Measurements from ENCODE around the gene TNIK. TPM values are rescaled to one million over a fixed set of nuclear protein-coding genes. Genes with fewer than 3 reads are reported as not detected.

The TNIK gene
- total RNA-seq, 1 experiment from 2014 or later, result 14.8 TPM

GRCh38 chr3:171402281-171402680, 57.9 kb downstream of the TNIK start:
- peaks cover 3% of the 10 kb centered on the region; the same call in 1 of the 2 replicates for H3K4me1 ChIP-seq
- DNase-seq, result no peak
- H3K9me3 ChIP-seq (replicated peaks), result peaks cover 3% of the 10 kb centered on the region; the same call in 1 of the 2 replicates
- no peaks in the 10 kb centered on the region for H3K27me3 ChIP-seq
- no peak overlapping the region for H3K27ac ChIP-seq
- no peaks in the 10 kb centered on the region for H3K36me3 ChIP-seq
- H3K4me3 ChIP-seq, result no peak overlapping the region

- Histone ChIP-seq H3K27ac (no peak overlapping the region), H3K4me3 (no peak overlapping the region), H3K9me3 (replicated peaks) (peaks cover 3% of the 10 kb centered on the region; the same call in 1 of the 2 replicates), H3K36me3 (no peaks in the 10 kb centered on the region), H3K27me3 (no peaks in the 10 kb centered on the region), H3K4me1 (peaks cover 3% of the 10 kb centered on the region; the same call in 1 of the 2 replicates)
- no peak for DNase-seq
Measured at GRCh38 chr3:171401432-171401831, 58.8 kb downstream of the TNIK start.

GRCh38 chr3:171399842-171400241, 60.4 kb downstream of the TNIK start:
- no peaks in the 10 kb centered on the region for H3K36me3 ChIP-seq
- DNase-seq, result no peak
- H3K27ac ChIP-seq, result no peak overlapping the region
- no peaks in the 10 kb centered on the region for H3K27me3 ChIP-seq
- H3K4me3 ChIP-seq, result no peak overlapping the region
- H3K9me3 ChIP-seq (replicated peaks), result peaks cover 3% of the 10 kb centered on the region; the same call in 1 of the 2 replicates
- H3K4me1 ChIP-seq, result peaks cover 7% of the 10 kb centered on the region; the same call in 1 of the 2 replicates

GRCh38 chr3:171398343-171398742, 61.9 kb downstream of the TNIK start:
- DNase-seq, result no peak
- no peak overlapping the region for H3K27ac ChIP-seq
- no peaks in the 10 kb centered on the region for H3K9me3 ChIP-seq (replicated peaks)
- H3K36me3 ChIP-seq, result no peaks in the 10 kb centered on the region
- H3K4me3 ChIP-seq, result no peak overlapping the region
- H3K4me1 ChIP-seq, result peaks cover 17% of the 10 kb centered on the region
- H3K27me3 ChIP-seq, result no peaks in the 10 kb centered on the region

DNA sequence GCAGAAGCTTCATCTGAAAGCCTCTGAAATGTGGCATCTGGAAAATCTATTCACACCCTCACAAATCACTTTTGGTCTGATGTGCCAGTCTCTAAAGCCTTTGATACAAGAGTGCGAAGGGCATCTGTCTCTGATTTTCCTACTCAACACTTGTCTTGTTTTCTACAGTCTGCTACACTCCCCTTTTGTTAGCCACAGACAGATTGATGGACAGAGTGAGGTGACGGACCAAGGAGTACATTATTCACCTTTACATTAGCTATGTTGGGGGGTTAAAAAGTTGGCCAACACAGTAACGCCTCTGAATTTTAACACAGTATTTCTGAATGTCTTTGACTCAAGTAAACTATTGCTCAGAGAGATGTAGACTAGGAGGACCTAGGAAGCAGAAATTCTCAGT, 63.1 kb downstream of the TNIK start:
- Histone ChIP-seq H3K4me1 (peaks cover 17% of the 10 kb centered on the region), H3K27ac (no peak overlapping the region), H3K36me3 (no peaks in the 10 kb centered on the region), H3K27me3 (no peaks in the 10 kb centered on the region), H3K9me3 (replicated peaks) (no peaks in the 10 kb centered on the region), H3K4me3 (no peak overlapping the region)
- DNase-seq, result no peak

GRCh38 chr3:171396048-171396447, 64.2 kb downstream of the TNIK start:
- DNase-seq, result peak in 1 of 2 experiments; percentile 12
- Histone ChIP-seq H3K36me3 (no peaks in the 10 kb centered on the region), H3K27ac (no peak overlapping the region), H3K9me3 (replicated peaks) (peaks cover 4% of the 10 kb centered on the region; the same call in 1 of the 2 replicates), H3K4me3 (no peak overlapping the region), H3K27me3 (no peaks in the 10 kb centered on the region), H3K4me1 (peaks cover 17% of the 10 kb centered on the region)

GRCh38 chr3:171393032-171393744, 67.0 kb downstream of the TNIK start:
- Histone ChIP-seq H3K27me3 (no peaks in the 10 kb centered on the region), H3K36me3 (no peaks in the 10 kb centered on the region), H3K9me3 (replicated peaks) (peaks cover 4% of the 10 kb centered on the region; the same call in 1 of the 2 replicates), H3K4me1 (peaks cover 17% of the 10 kb centered on the region), H3K27ac (peak overlapping the region; percentile 90), H3K4me3 (peak overlapping the region; percentile 34)
- DNase-seq, result peak; percentile 94 to 97

GRCh38 chr3:171391432-171391831, 68.8 kb downstream of the TNIK start:
- Histone ChIP-seq H3K27me3 (no peaks in the 10 kb centered on the region), H3K4me3 (no peak overlapping the region), H3K9me3 (replicated peaks) (peaks cover 4% of the 10 kb centered on the region; the same call in 1 of the 2 replicates), H3K27ac (no peak overlapping the region), H3K36me3 (no peaks in the 10 kb centered on the region), H3K4me1 (peaks cover 14% of the 10 kb centered on the region)
- no peak for DNase-seq

DNA sequence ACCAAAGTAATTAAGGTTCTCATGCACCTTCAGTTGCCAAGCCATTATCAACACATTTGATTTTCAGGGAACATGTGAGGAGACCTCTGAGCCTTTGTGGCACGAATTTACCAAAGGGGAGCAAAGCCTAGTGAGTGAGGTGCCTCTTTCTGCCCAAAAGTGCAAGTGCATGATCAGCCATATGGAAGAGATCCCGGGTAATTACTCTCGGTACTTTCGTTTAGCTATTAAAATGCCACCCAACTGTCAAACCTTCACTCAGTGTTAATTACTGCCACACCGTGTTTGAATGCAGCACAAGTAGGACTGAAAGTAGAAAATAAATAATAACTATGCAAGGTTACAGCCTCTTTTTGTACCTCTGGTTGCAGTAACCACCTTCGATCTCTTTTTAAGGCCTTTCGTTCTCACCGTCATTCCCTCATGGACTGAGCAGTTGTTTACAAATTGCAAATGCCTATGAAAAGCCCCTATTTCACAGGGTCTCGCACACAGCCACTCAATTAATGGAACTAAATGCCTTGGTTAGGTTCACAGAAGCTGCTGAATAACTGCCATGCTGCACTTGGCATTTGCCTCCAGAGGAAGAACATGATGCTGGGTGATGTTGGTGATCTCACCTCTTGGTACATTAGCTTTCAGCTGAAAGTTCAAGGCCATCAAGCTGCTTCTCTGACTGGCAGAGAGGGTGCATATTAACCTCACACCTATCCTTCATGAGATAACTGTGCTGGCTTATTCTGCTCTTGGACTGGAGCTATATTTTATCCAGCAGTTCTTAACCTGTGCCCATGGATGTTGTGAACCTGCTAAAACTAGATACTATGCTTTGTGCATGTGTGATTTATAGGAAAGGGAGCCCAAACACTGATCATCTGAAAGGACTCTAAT, 69.9 kb downstream of the TNIK start:
- Histone ChIP-seq H3K27ac (no peak overlapping the region), H3K4me1 (peaks cover 10% of the 10 kb centered on the region), H3K36me3 (no peaks in the 10 kb centered on the region)

GRCh38 chr3:171389491-171389890, 70.7 kb downstream of the TNIK start:
- Histone ChIP-seq H3K4me3 (no peak overlapping the region), H3K36me3 (no peaks in the 10 kb centered on the region), H3K27me3 (no peaks in the 10 kb centered on the region), H3K4me1 (peaks cover 10% of the 10 kb centered on the region), H3K27ac (no peak overlapping the region), H3K9me3 (replicated peaks) (peaks cover 4% of the 10 kb centered on the region; the same call in 1 of the 2 replicates)
- no peak for DNase-seq

More for the DNA sequence above, 69.9 kb downstream of the TNIK start:
- no peak for DNase-seq
- H3K4me3 ChIP-seq, result no peak overlapping the region
- H3K27me3 ChIP-seq, result no peaks in the 10 kb centered on the region
- H3K9me3 ChIP-seq (replicated peaks), result peaks cover 4% of the 10 kb centered on the region; the same call in 1 of the 2 replicates

DNA sequence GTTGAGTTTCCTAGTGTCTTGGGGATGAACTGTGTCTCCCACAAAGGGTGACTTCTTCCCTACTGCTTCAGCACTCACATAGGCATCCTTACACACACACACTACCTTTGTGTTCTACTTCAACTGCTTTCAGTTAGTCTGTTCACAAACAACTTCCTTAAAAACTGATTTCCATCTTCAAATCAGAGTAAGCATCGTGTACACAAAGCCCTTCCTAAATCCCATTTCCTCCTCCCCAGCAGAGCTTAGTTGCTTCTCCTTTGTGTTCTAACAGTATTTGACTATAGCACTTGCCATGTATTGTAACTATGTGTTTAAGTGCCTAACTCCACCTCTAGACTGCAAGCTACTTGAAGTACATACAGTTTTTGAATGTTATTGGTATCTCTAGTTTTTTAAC, 71.7 kb downstream of the TNIK start:
- Histone ChIP-seq H3K36me3 (no peaks in the 10 kb centered on the region), H3K27ac (no peak overlapping the region), H3K9me3 (replicated peaks) (peaks cover 4% of the 10 kb centered on the region; the same call in 1 of the 2 replicates), H3K4me1 (peaks cover 1% of the 10 kb centered on the region), H3K4me3 (no peak overlapping the region), H3K27me3 (no peaks in the 10 kb centered on the region)
- DNase-seq, result no peak

GRCh38 chr3:171387062-171387461, 73.1 kb downstream of the TNIK start:
- Histone ChIP-seq H3K27me3 (no peaks in the 10 kb centered on the region), H3K27ac (no peak overlapping the region)
- DNase-seq, result no peak

DNA sequence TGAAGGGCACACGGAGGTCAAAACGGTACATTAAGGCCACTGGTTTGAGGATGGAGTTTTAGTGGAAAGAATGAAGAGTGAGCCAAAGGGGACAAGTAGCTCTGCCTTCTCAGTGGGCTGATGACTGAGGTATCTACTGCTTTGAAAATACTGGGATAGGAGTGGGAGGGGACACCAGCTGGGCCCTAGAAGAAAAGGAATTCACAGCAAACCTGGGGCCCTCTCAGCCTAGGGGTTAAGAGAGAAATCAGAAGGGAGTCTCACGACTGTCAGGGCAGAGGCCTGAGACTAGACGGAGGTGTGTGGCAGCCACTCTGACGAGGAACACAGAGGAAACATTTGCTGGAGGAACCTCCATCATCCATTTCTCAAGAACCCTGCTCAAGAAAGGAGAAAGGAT, 75.1 kb downstream of the TNIK start:
- peaks cover 15% of the 10 kb centered on the region for H3K4me1 ChIP-seq
- no peaks in the 10 kb centered on the region for H3K27me3 ChIP-seq
- no peak overlapping the region for H3K4me3 ChIP-seq
- H3K36me3 ChIP-seq, result no peaks in the 10 kb centered on the region
- no peaks in the 10 kb centered on the region for H3K9me3 ChIP-seq (replicated peaks)
- no peak overlapping the region for H3K27ac ChIP-seq
- no peak for DNase-seq

More at GRCh38 chr3:171387062-171387461, 73.1 kb downstream of the TNIK start:
- H3K36me3 ChIP-seq, result no peaks in the 10 kb centered on the region
- H3K4me3 ChIP-seq, result no peak overlapping the region
- H3K9me3 ChIP-seq (replicated peaks), result peaks cover 4% of the 10 kb centered on the region; the same call in 1 of the 2 replicates
- H3K4me1 ChIP-seq, result no peaks in the 10 kb centered on the region; the same call in none of the 2 replicates

DNA sequence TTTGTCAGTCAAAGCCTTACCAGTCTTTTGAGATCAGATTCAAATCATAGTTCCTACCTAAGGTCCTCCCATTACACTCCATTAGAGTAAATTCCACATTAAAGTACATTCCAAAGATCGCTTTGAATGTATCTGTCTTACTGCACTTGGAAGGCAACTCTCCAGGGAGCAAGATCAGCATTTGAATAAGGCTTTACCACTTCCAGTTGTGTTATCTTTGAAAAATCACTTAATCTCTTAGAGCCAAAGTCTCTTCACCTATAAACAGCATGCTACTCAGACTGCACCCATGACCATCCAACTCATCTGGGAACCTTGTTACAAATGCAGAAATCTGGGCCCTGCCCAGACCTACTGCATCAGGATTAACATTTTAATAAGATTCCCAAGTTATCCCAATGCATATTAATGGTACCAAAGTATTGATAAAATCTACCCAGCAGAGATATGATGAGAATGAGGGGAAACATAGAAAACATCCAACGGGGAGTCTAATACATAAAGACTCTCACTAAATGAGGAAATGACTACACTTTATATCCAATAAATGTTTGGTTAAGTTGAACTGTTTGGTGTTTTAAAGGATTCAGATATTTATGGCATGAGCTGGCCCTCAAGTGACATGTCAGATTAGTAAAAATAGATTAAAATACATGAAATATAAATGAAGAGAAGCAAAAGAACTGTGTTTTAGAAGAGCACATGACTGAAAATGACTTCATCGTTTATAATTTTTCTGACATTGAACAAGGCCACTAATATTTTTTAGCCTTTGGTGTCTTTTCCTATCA, 75.9 kb downstream of the TNIK start:
- H3K27me3 ChIP-seq, result no peaks in the 10 kb centered on the region
- no peaks in the 10 kb centered on the region for H3K9me3 ChIP-seq (replicated peaks)
- H3K4me3 ChIP-seq, result no peak overlapping the region
- H3K4me1 ChIP-seq, result peaks cover 18% of the 10 kb centered on the region
- no peaks in the 10 kb centered on the region for H3K36me3 ChIP-seq
- H3K27ac ChIP-seq, result no peak overlapping the region
- DNase-seq, result no peak
